Peyer's patch (tissue), 4 donors: ENCODE data around the gene MINAR1. TPM values are rescaled to one million over a fixed set of nuclear protein-coding genes. Genes with fewer than 3 reads are reported as not detected.

Experiments used
- DNase-seq, 3 donors: peaks; one replicate each; pipeline ENCODE4 v3.0.0-alpha.2; 2017 to 2019
- H3K27ac ChIP-seq, 4 donors: fragments of 200-600 bp; sonication (generic); one replicate each; pipeline ENCODE4 v1.5.1; 2016 to 2019
- H3K27me3 ChIP-seq, 2 donors: fragments of 200-600 bp; sonication (generic); one replicate each; pipeline ENCODE4 v1.5.1; 2019
- H3K36me3 ChIP-seq, 3 donors: fragments of 200-600 bp; sonication (generic); one replicate each; pipeline ENCODE4 v1.5.1; 2016 to 2019
- H3K4me1 ChIP-seq, 4 donors: fragments of 200-600 bp; sonication (generic); one replicate each; pipeline ENCODE4 v1.5.1; 2016 to 2019
- H3K4me3 ChIP-seq, 4 donors: fragments of 200-600 bp; sonication (generic); 1 replicate in 3 of 4; 2 replicates in 1 of 4; pipeline ENCODE4 v1.5.1; 2016 to 2019; ENCODE audit warnings: mild to moderate bottlenecking in 1 of 4
- H3K9me3 ChIP-seq, 4 donors: fragments of 200-600 bp; sonication (generic); one replicate each; pipeline ENCODE4 v1.5.1; 2016 to 2019; ENCODE audit warnings: mild to moderate bottlenecking in 1 of 4
- POLR2A ChIP-seq, 2 donors: fragments of 450-650 bp; IDR thresholded peaks; one replicate each; pipeline ENCODE4 v1.5.1; 2017; ENCODE audit warnings: antibody characterized with exemption in 2 of 2, mild to moderate bottlenecking in 2 of 2, moderate library complexity in 2 of 2
- total RNA-seq, 4 donors: library from RNA; depleted of rRNA; stranded (reverse); fragments of >200 nt; gene quantifications; one replicate each; pipeline ENCODE4 v1.1.0, GENCODE V29; 2016
- TF ChIP-seq, protein P1 (sequence below), 6 experiments: fragments of 450-650 bp in 4 of 6; fragments of 200-600 bp in 2 of 6; sonication (generic) in 1 of 6; IDR thresholded peaks; one replicate each; pipeline ENCODE4 v1.5.1; 2017 to 2019; ENCODE audit warnings: antibody characterized with exemption in 6 of 6, mild to moderate bottlenecking in 3 of 6, moderate library complexity in 1 of 6

Gene MINAR1
- total RNA-seq, 4 donors from 2014 or later: 0.13 to 1.7 (median 0.66) TPM; not detected in 1

- Histone ChIP-seq H3K27me3 (no peaks in the 10 kb centered on the region), H3K27ac (no peak overlapping the region), H3K36me3 (no peaks in the 10 kb centered on the region), H3K9me3 (no peaks in the 10 kb centered on the region), H3K4me3 (no peak overlapping the region), H3K4me1 (no peaks in the 10 kb centered on the region)
- DNase-seq: no peak
- TF ChIP-seq, protein P1, sequence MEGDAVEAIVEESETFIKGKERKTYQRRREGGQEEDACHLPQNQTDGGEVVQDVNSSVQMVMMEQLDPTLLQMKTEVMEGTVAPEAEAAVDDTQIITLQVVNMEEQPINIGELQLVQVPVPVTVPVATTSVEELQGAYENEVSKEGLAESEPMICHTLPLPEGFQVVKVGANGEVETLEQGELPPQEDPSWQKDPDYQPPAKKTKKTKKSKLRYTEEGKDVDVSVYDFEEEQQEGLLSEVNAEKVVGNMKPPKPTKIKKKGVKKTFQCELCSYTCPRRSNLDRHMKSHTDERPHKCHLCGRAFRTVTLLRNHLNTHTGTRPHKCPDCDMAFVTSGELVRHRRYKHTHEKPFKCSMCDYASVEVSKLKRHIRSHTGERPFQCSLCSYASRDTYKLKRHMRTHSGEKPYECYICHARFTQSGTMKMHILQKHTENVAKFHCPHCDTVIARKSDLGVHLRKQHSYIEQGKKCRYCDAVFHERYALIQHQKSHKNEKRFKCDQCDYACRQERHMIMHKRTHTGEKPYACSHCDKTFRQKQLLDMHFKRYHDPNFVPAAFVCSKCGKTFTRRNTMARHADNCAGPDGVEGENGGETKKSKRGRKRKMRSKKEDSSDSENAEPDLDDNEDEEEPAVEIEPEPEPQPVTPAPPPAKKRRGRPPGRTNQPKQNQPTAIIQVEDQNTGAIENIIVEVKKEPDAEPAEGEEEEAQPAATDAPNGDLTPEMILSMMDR (IDR thresholded peaks at IDR 0.05): no peak
- no peak for TF ChIP-seq POLR2A (IDR thresholded peaks at IDR 0.05)
Observed at GRCh38 chr15:79400650-79401049, 31.5 kb upstream of the MINAR1 start.

DNA sequence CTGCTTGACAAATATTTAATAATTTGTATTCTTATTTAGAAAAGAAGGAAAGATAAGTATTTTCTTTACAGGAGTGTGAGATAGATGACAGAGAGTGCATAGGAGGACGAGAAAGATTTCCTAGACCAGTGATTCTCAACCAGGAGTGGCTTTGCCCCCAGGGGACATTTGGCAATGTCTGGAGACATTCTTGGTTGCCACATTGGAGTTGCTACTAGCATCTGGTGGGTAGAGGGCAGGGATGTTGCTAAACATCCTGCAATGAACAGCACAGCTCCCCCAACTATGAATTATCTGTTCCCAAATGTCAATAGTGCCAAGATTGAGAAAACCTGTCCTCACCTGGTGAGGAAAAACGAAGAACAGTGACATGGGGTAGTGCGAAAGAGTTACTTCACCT, 30.8 kb upstream of the MINAR1 start:
- Histone ChIP-seq H3K27me3 (no peaks in the 10 kb centered on the region), H3K4me3 (no peak overlapping the region), H3K9me3 (no peaks in the 10 kb centered on the region), H3K27ac (no peak overlapping the region), H3K4me1 (no peaks in the 10 kb centered on the region), H3K36me3 (no peaks in the 10 kb centered on the region)
- no peak for TF ChIP-seq POLR2A (IDR thresholded peaks at IDR 0.05)
- TF ChIP-seq, protein P1 (IDR thresholded peaks at IDR 0.05): no peak
- no peak for DNase-seq

GRCh38 chr15:79402136-79402535, 30.0 kb upstream of the MINAR1 start:
- no peak for DNase-seq
- Histone ChIP-seq H3K4me3 (no peak overlapping the region), H3K9me3 (no peaks in the 10 kb centered on the region), H3K4me1 (no peaks in the 10 kb centered on the region), H3K27me3 (no peaks in the 10 kb centered on the region), H3K27ac (no peak overlapping the region), H3K36me3 (no peaks in the 10 kb centered on the region)
- TF ChIP-seq, protein P1 (IDR thresholded peaks at IDR 0.05): no peak
- no peak for TF ChIP-seq POLR2A (IDR thresholded peaks at IDR 0.05)

DNA sequence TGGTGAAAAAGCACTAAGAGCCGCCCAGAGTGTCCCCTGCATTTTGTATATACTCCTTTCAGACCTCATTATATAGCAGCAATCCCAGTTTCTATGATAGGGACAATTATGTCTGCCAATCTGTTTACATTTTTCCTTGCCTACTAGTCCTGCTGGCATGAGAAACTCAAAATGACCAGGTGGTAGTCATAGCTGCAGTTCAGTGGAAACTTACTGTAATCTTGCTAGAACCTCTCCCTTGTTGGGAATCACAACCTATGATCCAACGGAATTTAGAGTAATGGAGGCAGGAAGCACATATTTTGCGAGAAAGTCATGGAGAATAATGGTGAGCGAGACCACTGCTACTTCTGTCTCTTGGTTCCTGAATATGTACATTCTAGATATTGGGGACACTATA, 28.6 kb upstream of the MINAR1 start:
- no peaks in the 10 kb centered on the region for H3K36me3 ChIP-seq
- no peaks in the 10 kb centered on the region for H3K4me1 ChIP-seq
- H3K27ac ChIP-seq: no peak overlapping the region
- H3K9me3 ChIP-seq: no peaks in the 10 kb centered on the region
- no peak for DNase-seq
- TF ChIP-seq POLR2A (IDR thresholded peaks at IDR 0.05): no peak
- TF ChIP-seq, protein P1 (IDR thresholded peaks at IDR 0.05): no peak
- no peak overlapping the region for H3K4me3 ChIP-seq
- H3K27me3 ChIP-seq: no peaks in the 10 kb centered on the region

GRCh38 chr15:79406210-79406609, 25.9 kb upstream of the MINAR1 start:
- H3K27ac ChIP-seq: no peak overlapping the region
- no peak for DNase-seq
- TF ChIP-seq, protein P1 (IDR thresholded peaks at IDR 0.05): no peak
- no peak for TF ChIP-seq POLR2A (IDR thresholded peaks at IDR 0.05)
- H3K9me3 ChIP-seq: no peaks in the 10 kb centered on the region
- H3K36me3 ChIP-seq: no peaks in the 10 kb centered on the region
- H3K4me3 ChIP-seq: no peak overlapping the region
- no peaks in the 10 kb centered on the region for H3K27me3 ChIP-seq
- no peaks in the 10 kb centered on the region for H3K4me1 ChIP-seq

GRCh38 chr15:79408041-79408440, 24.1 kb upstream of the MINAR1 start:
- no peaks in the 10 kb centered on the region for H3K27me3 ChIP-seq
- no peaks in the 10 kb centered on the region for H3K4me1 ChIP-seq

More at GRCh38 chr15:79408041-79408440, 24.1 kb upstream of the MINAR1 start:
- H3K4me3 ChIP-seq: no peak overlapping the region
- no peaks in the 10 kb centered on the region for H3K9me3 ChIP-seq
- no peak for DNase-seq
- H3K36me3 ChIP-seq: no peaks in the 10 kb centered on the region
- no peak overlapping the region for H3K27ac ChIP-seq
- TF ChIP-seq POLR2A (IDR thresholded peaks at IDR 0.05): no peak
- TF ChIP-seq, protein P1 (IDR thresholded peaks at IDR 0.05): no peak
